Measurements from ENCODE around the gene ARHGAP42.

DNA sequence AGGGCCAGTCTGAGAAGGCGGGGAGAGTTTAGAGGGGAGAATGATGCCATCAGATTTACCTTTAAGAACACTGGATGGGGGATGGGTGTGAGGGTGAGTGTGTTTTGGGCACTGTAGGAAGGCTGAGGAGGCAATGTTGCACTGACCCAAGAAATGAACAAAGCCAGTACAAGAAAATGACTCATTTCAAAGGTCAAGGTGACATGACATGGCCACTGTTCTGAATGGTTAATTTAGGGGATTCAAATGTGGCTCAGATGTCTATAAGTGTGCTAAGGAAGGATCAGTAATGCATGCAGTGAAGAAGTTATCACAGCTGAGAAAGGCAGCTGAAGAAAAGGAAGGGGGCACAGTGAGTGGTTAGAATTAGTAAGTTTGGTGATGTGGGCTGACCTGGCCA is 312.7 kb downstream of the ARHGAP42 start:
- TF ChIP-seq, protein P1, sequence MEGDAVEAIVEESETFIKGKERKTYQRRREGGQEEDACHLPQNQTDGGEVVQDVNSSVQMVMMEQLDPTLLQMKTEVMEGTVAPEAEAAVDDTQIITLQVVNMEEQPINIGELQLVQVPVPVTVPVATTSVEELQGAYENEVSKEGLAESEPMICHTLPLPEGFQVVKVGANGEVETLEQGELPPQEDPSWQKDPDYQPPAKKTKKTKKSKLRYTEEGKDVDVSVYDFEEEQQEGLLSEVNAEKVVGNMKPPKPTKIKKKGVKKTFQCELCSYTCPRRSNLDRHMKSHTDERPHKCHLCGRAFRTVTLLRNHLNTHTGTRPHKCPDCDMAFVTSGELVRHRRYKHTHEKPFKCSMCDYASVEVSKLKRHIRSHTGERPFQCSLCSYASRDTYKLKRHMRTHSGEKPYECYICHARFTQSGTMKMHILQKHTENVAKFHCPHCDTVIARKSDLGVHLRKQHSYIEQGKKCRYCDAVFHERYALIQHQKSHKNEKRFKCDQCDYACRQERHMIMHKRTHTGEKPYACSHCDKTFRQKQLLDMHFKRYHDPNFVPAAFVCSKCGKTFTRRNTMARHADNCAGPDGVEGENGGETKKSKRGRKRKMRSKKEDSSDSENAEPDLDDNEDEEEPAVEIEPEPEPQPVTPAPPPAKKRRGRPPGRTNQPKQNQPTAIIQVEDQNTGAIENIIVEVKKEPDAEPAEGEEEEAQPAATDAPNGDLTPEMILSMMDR (IDR thresholded peaks at IDR 0.05; ENCODE audit: low read depth, low read length): no peak
- TF ChIP-seq POLR2A (IDR thresholded peaks at IDR 0.05; ENCODE audit: extremely low read depth, insufficient read length) (no peak), MYC (IDR thresholded peaks at IDR 0.05; ENCODE audit: low read depth, low read length) (no peak)
- TF ChIP-seq, protein P2, sequence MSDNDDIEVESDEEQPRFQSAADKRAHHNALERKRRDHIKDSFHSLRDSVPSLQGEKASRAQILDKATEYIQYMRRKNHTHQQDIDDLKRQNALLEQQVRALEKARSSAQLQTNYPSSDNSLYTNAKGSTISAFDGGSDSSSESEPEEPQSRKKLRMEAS (IDR thresholded peaks at IDR 0.05; ENCODE audit: low read depth, low read length): no peak
